ENCODE data around the gene TDRD7. TPM values are rescaled to one million over a fixed set of nuclear protein-coding genes. Genes with fewer than 3 reads are reported as not detected.

Gene TDRD7
- total RNA-seq, 4 donors from 2014 or later = 9.6 to 18.4 (median 10.8) TPM

- no peak for DNase-seq (ENCODE audit: low spot score in 2 of 2)
- H3K9me3 ChIP-seq = peaks cover 0 to 9% (median 0%) of the 10 kb centered on the region in 4 donors
- 67 to 80% methylated on average over 3 of the region's 3 CpGs for WGBS, 2 donors
- H3K27me3 ChIP-seq = no peaks in the 10 kb centered on the region
- H3K4me3 ChIP-seq = no peak overlapping the region
- peaks cover 0 to 12% (median 0%) of the 10 kb centered on the region in 4 donors for H3K4me1 ChIP-seq
- TF ChIP-seq, protein P1, sequence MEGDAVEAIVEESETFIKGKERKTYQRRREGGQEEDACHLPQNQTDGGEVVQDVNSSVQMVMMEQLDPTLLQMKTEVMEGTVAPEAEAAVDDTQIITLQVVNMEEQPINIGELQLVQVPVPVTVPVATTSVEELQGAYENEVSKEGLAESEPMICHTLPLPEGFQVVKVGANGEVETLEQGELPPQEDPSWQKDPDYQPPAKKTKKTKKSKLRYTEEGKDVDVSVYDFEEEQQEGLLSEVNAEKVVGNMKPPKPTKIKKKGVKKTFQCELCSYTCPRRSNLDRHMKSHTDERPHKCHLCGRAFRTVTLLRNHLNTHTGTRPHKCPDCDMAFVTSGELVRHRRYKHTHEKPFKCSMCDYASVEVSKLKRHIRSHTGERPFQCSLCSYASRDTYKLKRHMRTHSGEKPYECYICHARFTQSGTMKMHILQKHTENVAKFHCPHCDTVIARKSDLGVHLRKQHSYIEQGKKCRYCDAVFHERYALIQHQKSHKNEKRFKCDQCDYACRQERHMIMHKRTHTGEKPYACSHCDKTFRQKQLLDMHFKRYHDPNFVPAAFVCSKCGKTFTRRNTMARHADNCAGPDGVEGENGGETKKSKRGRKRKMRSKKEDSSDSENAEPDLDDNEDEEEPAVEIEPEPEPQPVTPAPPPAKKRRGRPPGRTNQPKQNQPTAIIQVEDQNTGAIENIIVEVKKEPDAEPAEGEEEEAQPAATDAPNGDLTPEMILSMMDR (IDR thresholded peaks at IDR 0.05) = no peak
- TF ChIP-seq POLR2A (IDR thresholded peaks at IDR 0.05) (no peak), EP300 (IDR thresholded peaks at IDR 0.05) (no peak)
- no peak overlapping the region for H3K27ac ChIP-seq
- peaks cover 0 to 72% (median 0%) of the 10 kb centered on the region in 3 donors for H3K36me3 ChIP-seq
Observed at GRCh38 chr9:97478301-97478981, 66.5 kb downstream of the TDRD7 start.

- no peaks in the 10 kb centered on the region for H3K27me3 ChIP-seq
- DNase-seq (ENCODE audit: low spot score in 2 of 2) = no peak
- H3K27ac ChIP-seq = peak overlapping the region in 2 of 4 donors; percentile 52 to 53
- no peak overlapping the region for H3K4me3 ChIP-seq
- peaks cover 0 to 9% (median 0%) of the 10 kb centered on the region in 4 donors for H3K9me3 ChIP-seq
- TF ChIP-seq, protein P1 (IDR thresholded peaks at IDR 0.05) = no peak
- TF ChIP-seq POLR2A (IDR thresholded peaks at IDR 0.05) = no peak
- peaks cover 0 to 15% (median 0%) of the 10 kb centered on the region in 4 donors for H3K4me1 ChIP-seq
- WGBS, 2 donors = 60 to 62% methylated on average over 5 of the region's 5 CpGs
- H3K36me3 ChIP-seq = peaks cover 0 to 60% (median 0%) of the 10 kb centered on the region in 3 donors
Observed at GRCh38 chr9:97479496-97480159, 67.7 kb downstream of the TDRD7 start.

DNA sequence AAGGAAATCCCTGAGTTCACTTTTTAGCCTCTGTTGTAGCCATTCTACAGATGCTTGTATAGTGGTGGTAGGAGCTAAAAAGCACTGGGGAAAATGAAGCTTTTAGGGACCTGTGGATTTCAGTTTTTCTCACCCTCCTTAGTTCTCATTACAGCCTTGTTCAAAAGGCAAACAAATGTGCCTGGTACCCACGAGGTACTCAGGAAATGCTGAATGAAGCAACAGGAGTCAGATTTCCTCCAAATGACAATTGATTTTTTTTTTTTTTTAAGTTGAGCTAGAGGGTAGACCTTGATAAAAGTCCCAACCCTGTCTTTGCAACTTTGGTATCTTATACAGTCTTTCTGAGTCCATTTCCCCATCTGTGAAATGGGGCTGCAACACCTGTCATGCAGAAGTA is 68.3 kb downstream of the TDRD7 start:
- Histone ChIP-seq H3K36me3 (peaks cover 0 to 55% (median 0%) of the 10 kb centered on the region in 3 donors), H3K9me3 (peaks cover 0 to 9% (median 0%) of the 10 kb centered on the region in 4 donors), H3K27ac (peak overlapping the region in 2 of 4 donors; percentile 52 to 53), H3K4me1 (peaks cover 0 to 15% (median 0%) of the 10 kb centered on the region in 4 donors), H3K4me3 (no peak overlapping the region), H3K27me3 (no peaks in the 10 kb centered on the region)
- no peak for DNase-seq (ENCODE audit: low spot score in 2 of 2)
- TF ChIP-seq POLR2A (IDR thresholded peaks at IDR 0.05) (no peak), EP300 (IDR thresholded peaks at IDR 0.05) (no peak)
- TF ChIP-seq, protein P1 (IDR thresholded peaks at IDR 0.05) = no peak
- whole genome bisulfite sequencing, 2 donors = 43 to 52% methylated on average over 1 of the region's 1 CpG

GRCh38 chr9:97480749-97481148 is 68.9 kb downstream of the TDRD7 start:
- no peak for DNase-seq (ENCODE audit: low spot score in 2 of 2)
- Histone ChIP-seq H3K27me3 (no peaks in the 10 kb centered on the region), H3K4me3 (no peak overlapping the region), H3K4me1 (peaks cover 0 to 15% (median 0%) of the 10 kb centered on the region in 4 donors), H3K36me3 (peaks cover 0 to 55% (median 0%) of the 10 kb centered on the region in 3 donors), H3K27ac (no peak overlapping the region), H3K9me3 (peaks cover 0 to 9% (median 0%) of the 10 kb centered on the region in 4 donors)
- WGBS, 2 donors = 97 to 100% methylated on average over 1 of the region's 1 CpG
- TF ChIP-seq, protein P1 (IDR thresholded peaks at IDR 0.05) = no peak
- TF ChIP-seq EP300 (IDR thresholded peaks at IDR 0.05) (no peak), POLR2A (IDR thresholded peaks at IDR 0.05) (no peak)

- TF ChIP-seq POLR2A (IDR thresholded peaks at IDR 0.05) (no peak), EP300 (IDR thresholded peaks at IDR 0.05) (no peak)
- TF ChIP-seq, protein P1 (IDR thresholded peaks at IDR 0.05) = no peak
- Histone ChIP-seq H3K4me3 (no peak overlapping the region), H3K36me3 (peaks cover 0 to 76% (median 0%) of the 10 kb centered on the region in 3 donors), H3K27me3 (no peaks in the 10 kb centered on the region), H3K4me1 (peaks cover 0 to 14% (median 0%) of the 10 kb centered on the region in 4 donors), H3K27ac (no peak overlapping the region), H3K9me3 (peaks cover 0 to 14% (median 2%) of the 10 kb centered on the region in 4 donors)
- DNase-seq (ENCODE audit: low spot score in 2 of 2) = no peak
- 61 to 62% methylated on average over 1 of the region's 1 CpG for WGBS, 2 donors
Observed at GRCh38 chr9:97484134-97484533, 72.2 kb downstream of the TDRD7 start.
